Measurements from ENCODE around the gene MREG. TPM values are rescaled to one million over a fixed set of nuclear protein-coding genes. Genes with fewer than 3 reads are reported as not detected.

The MREG gene
- total and polyA plus RNA-seq, 10 of the 15 experiments (the other 5 are each of a cell fraction or from before 2014, with no cell fraction given): 6.9 to 45.0 (median 28.5) TPM

GRCh38 chr2:216015722-216016464 is 2.5 kb upstream of the MREG start (continued):
- TF ChIP-seq TCF3 (IDR thresholded peaks at IDR 0.05; ENCODE audit: borderline replicate concordance, insufficient read depth, low read depth, low read length) (peak; percentile 98), ZZZ3 (IDR thresholded peaks at IDR 0.05; ENCODE audit: control insufficient read depth, insufficient read length, low read depth) (no peak), TARDBP (IDR thresholded peaks at IDR 0.05; ENCODE audit: borderline replicate concordance) (no peak), MTA3 (IDR thresholded peaks at IDR 0.05; ENCODE audit: borderline replicate concordance, low read length) (no peak), NR2F1 (conservative IDR thresholded peaks at IDR 0.05) (no peak), SUZ12 (IDR thresholded peaks at IDR 0.05; ENCODE audit: unreplicated experiment) (no peak), EP300 (IDR thresholded peaks at IDR 0.05; ENCODE audit: borderline replicate concordance in 1 of 2, control insufficient read depth in 1 of 2, low read depth in 2 of 2, low read length in 2 of 2) (peak; percentile 69 to 81; a peak in 3 of 4 replicates)

GRCh38 chr2:216014986-216015385 is 1.6 kb upstream of the MREG start:
- Histone ChIP-seq H3K36me3 (ENCODE audit: control insufficient read depth in 2 of 2, insufficient read depth in 2 of 2, low read length in 1 of 2) (no peaks in the 10 kb centered on the region), H2AFZ (ENCODE audit: control insufficient read depth, low read depth, low read length) (no peak overlapping the region), H4K20me1 (ENCODE audit: control insufficient read depth, insufficient read depth) (no peaks in the 10 kb centered on the region), H3K9me3 (replicated peaks; ENCODE audit: control insufficient read depth, insufficient read depth, low read length) (no peaks in the 10 kb centered on the region; the same call in 2 of the 3 replicates), H3K27me3 (replicated peaks in 1 of 2; ENCODE audit: control insufficient read depth in 2 of 2, insufficient read depth in 2 of 2, low read length in 1 of 2) (no peaks in the 10 kb centered on the region), H3K9ac (ENCODE audit: control insufficient read depth, insufficient read depth, low read length) (no peak overlapping the region), H3K4me1 (ENCODE audit: control insufficient read depth, insufficient read depth, low read length) (peaks cover 24% of the 10 kb centered on the region), H3K27ac (ENCODE audit: control insufficient read depth, insufficient read depth) (peak overlapping the region; percentile 93), H3K4me3 (no peak overlapping the region), H3K79me2 (ENCODE audit: control insufficient read depth, insufficient read depth, low read length) (peaks cover 36% of the 10 kb centered on the region), H3K4me2 (ENCODE audit: control insufficient read depth, insufficient read depth) (peak overlapping the region; percentile 52; the same call in 1 of the 2 replicates)
- peak; percentile 92 for TF ChIP-seq BCL3 (IDR thresholded peaks at IDR 0.05; ENCODE audit: borderline replicate concordance, insufficient read depth, low read depth, low read length, poor library complexity, severe bottlenecking)
- TF ChIP-seq YY1 (IDR thresholded peaks at IDR 0.05; ENCODE audit: low read depth, low read length): no peak
- peak; percentile 75; the same call in 1 of the 2 replicates for TF ChIP-seq TCF3 (IDR thresholded peaks at IDR 0.05; ENCODE audit: borderline replicate concordance, insufficient read depth, low read depth, low read length)
- no peak for TF ChIP-seq NR2C2 (IDR thresholded peaks at IDR 0.05; ENCODE audit: borderline replicate concordance, control insufficient read depth, insufficient read length, low read depth)
- WGBS (ENCODE audit: insufficient coverage, insufficient replicate concordance, low lambda C conversion rate, missing lambda C conversion rate): 93% methylated on average over 23 of the region's 23 CpGs
- ChIA-PET POLR2A (interaction anchor here (0.8 to 4.6 kb wide), 5 partner anchors 8 to 53 kb away, joined by 4 to 61 read pairs (median 18); no protein-coding TSS in a partner anchor), RAD21 (ENCODE audit: unreplicated experiment) (interaction anchor here (1.0 to 11.4 kb wide), 5 partner anchors 10 to 95 kb away, joined by 5 to 172 read pairs (median 39); partner anchors contain the start of gene XRCC5), CTCF (interaction anchor here (0.6 to 9.8 kb wide), 8 partner anchors 9 to 95 kb away, joined by 3 to 323 read pairs (median 12); no protein-coding TSS in a partner anchor), SMC1A (ENCODE audit: uncharacterized antibody, unreplicated experiment) (interaction anchor here (1.4 to 11.6 kb wide), 5 partner anchors 9 to 85 kb away, joined by 4 to 224 read pairs (median 64); no protein-coding TSS in a partner anchor)
- no peak for DNase-seq (ENCODE audit: low read depth, low spot score)
- no TSS peak for BruUV-seq (replicated peaks)
- no peak for FAIRE-seq
- intact Hi-C loops (cut with micrococcal nuclease; ENCODE audit: unreplicated experiment): loop anchor here (2.0 kb wide), 1 partner anchor 38 kb away; no protein-coding TSS in a partner anchor
- in situ Hi-C loops (cut with MboI): no loop called here
- no peak for ATAC-seq
